Effector memory CD4-positive, alpha-beta T cell (primary cell): ENCODE results near the gene SH3RF3.

ENCODE experiments used
- DNase-seq, 3 donors: peaks; one replicate each; pipeline ENCODE4 v3.0.0-alpha.2; 2020
- H3K27ac ChIP-seq: 2 replicates; pipeline ENCODE4 v1.7.0; 2013; ENCODE audit warnings: mild to moderate bottlenecking, low read length, moderate library complexity; ENCODE audit not compliant: insufficient read depth, poor library complexity, severe bottlenecking
- H3K27me3 ChIP-seq: replicated peaks from 2 replicates; pipeline ENCODE4 v1.7.0; 2013; ENCODE audit warnings: mild to moderate bottlenecking, low read length; ENCODE audit not compliant: insufficient read depth, control insufficient read depth, poor library complexity, severe bottlenecking
- H3K36me3 ChIP-seq: 2 replicates; pipeline ENCODE4 v1.7.0; 2013; ENCODE audit warnings: mild to moderate bottlenecking, low read length, moderate library complexity; ENCODE audit not compliant: control insufficient read depth, insufficient read depth
- H3K4me1 ChIP-seq: 2 replicates; pipeline ENCODE4 v1.7.0; 2013; ENCODE audit warnings: low read length, mild to moderate bottlenecking; ENCODE audit not compliant: control insufficient read depth, insufficient read depth, poor library complexity, severe bottlenecking
- H3K4me3 ChIP-seq: 2 replicates; pipeline ENCODE4 v1.7.0; 2013; ENCODE audit warnings: low read length, low read depth, mild to moderate bottlenecking; ENCODE audit not compliant: insufficient read depth, poor library complexity, severe bottlenecking
- H3K9me3 ChIP-seq: 2 replicates; pipeline ENCODE4 v1.7.0; 2013; ENCODE audit warnings: mild to moderate bottlenecking, low read length, moderate library complexity; ENCODE audit not compliant: control insufficient read depth

SH3RF3 gene

DNA sequence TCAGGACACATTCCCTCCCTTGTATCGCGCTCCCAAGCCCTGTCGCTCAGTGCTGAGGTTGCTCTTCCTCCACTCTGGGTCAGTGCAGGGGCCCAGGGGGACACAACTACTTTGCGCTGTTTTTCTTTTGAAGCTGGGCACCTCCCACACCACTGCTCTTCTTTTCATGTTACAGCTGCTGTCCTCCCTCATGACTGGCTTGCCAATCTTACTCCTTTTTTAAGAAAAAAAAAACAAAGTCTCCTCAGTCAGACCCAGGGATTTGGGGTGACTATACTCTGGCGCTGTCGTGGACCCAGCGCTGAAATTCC is 264.6 kb downstream of the SH3RF3 start:
- H3K36me3 ChIP-seq: no peaks in the 10 kb centered on the region
- no peaks in the 10 kb centered on the region for H3K27me3 ChIP-seq

DNA sequence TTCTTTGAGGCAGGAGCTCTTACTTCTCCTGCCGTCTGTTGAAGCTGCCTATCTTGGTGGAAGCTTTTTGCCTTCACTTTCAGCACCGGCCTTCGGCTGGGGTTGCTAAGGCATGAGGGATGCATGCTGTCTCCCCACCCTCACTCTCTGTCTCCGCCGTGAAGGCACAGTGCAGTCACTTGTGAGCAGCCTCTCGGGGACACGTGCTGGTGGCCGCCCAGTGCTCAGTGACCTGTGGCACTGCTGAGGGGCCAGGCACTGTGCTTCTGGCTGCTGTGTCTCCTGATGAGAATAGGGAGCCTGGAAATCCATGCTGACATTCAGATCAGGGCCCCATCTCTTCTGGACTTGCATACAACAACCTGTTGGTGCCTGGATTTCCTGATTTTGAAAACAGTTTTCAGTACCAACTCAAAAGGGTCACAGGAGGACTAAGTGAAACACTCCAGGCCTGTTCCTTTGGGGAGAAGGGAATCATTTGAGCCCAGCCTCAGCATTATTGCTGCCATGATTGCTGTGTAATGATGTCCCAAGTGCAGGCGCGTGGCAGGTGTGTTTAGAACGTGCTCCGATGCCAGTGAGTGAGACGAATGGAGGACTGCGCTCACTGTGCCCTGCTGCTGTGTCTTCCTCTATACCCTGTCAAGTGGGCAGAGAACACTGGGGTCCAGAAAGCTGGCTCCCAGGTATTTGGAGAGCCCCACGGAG is 266.6 kb downstream of the SH3RF3 start:
- H3K27ac ChIP-seq: no peak overlapping the region
- H3K4me1 ChIP-seq: no peaks in the 10 kb centered on the region
- no peaks in the 10 kb centered on the region for H3K36me3 ChIP-seq
- H3K27me3 ChIP-seq: no peaks in the 10 kb centered on the region
- no peak for DNase-seq
- no peaks in the 10 kb centered on the region for H3K9me3 ChIP-seq
- H3K4me3 ChIP-seq: no peak overlapping the region

More for the DNA sequence above, 264.6 kb downstream of the SH3RF3 start:
- H3K4me1 ChIP-seq: no peaks in the 10 kb centered on the region
- no peak overlapping the region for H3K4me3 ChIP-seq
- DNase-seq: no peak
- no peaks in the 10 kb centered on the region for H3K9me3 ChIP-seq
- H3K27ac ChIP-seq: no peak overlapping the region

DNA sequence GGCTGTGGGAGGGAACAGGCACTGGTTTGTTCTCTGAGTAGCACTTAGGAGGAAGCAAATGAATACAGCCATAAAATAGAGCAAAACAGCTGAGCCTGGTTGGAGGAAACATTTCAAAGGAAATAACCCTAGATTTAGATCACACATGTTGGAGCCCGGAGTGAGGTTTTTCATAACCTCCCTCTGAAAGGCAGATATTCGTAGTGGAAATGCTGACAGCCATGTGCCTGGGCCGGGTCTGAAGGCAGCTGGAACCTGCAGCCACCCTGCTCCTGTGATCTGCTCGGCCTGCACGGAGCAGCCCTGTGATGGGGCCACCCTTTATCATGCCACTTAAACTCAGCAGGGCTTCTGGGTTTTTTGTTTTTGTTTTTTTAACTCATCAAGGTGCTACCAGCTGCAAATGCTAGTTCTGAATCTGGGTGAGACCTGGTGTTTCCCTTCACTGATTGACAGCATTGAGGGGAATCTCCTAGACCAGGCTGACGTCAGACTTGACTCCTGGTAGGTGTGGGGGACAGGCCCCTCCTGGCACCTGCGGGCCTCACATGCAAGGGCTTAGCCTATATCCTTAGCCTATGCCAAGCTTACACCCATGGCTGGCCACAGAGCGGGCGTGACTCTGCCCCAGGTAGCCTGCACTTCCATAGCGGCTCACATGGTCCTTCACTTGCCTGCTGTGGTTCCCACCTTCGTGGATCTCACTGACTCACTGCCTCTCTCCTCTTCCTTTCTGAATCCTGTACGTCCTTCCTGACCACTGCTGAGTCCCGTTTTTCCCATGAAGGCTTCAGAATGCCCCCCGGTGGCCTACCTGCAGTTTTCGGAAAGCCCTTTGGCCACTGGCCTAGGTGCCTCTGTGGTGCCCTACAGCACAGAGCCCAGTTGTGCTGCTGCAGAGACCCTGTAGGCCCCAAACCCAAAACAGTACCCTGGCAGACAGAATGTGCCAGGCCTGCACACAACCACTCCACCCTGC is 267.5 kb downstream of the SH3RF3 start:
- Histone ChIP-seq H3K4me1 (no peaks in the 10 kb centered on the region), H3K27me3 (no peaks in the 10 kb centered on the region), H3K9me3 (no peaks in the 10 kb centered on the region), H3K4me3 (no peak overlapping the region), H3K36me3 (no peaks in the 10 kb centered on the region), H3K27ac (no peak overlapping the region)
- DNase-seq: no peak

DNA sequence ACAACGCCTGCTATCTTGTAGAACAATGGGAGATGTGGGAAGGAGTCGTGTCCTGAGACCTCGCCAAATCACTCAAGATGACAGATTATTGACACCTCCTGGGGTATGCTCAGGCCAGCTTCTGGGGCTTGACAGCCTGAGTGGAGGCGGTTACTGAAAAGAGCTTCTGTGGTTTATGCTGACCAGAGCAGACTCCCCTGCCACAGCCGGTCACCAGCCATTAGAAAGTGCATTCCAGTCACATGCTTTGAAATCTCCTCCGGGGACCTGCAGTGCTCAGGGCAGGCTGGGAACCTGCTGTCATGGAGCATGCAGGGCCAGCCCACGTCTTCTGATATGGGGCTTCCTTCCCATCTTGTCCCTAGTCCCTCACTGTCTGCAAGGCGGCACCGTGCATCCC is 268.9 kb downstream of the SH3RF3 start:
- Histone ChIP-seq H3K9me3 (no peaks in the 10 kb centered on the region), H3K27ac (no peak overlapping the region), H3K4me1 (no peaks in the 10 kb centered on the region), H3K27me3 (no peaks in the 10 kb centered on the region), H3K36me3 (no peaks in the 10 kb centered on the region), H3K4me3 (no peak overlapping the region)
- DNase-seq: no peak

DNA sequence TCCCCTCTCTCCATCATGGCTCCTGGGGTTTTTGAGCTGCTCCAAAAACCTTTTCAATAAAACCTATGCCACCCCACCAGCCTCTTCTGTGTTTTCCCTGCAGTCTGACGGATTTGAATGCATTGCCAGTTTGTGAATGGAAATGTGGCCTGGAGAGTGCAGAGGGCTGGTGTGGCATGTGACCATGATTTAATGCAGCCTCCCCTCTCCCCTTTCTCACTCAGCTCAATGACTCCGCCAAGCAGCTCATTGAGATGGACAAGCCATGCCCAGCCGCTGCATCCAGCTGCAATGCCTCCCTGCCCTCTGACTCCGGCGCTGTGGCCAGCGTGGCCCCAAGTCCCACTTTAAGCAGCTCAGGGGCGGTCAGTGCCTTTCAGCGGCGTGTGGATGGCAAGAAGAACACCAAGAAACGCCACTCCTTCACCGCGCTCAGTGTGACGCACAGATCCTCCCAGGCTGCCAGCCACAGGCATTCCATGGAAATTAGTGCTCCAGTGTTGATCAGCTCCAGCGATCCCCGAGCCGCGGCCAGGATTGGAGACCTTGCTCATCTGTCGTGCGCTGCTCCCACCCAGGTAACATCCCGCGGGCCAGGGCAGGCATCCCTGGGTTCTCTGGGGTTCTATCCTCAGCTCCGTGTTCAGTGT is 269.5 kb downstream of the SH3RF3 start:
- Histone ChIP-seq H3K9me3 (no peaks in the 10 kb centered on the region), H3K4me1 (no peaks in the 10 kb centered on the region), H3K27me3 (no peaks in the 10 kb centered on the region), H3K4me3 (no peak overlapping the region), H3K36me3 (no peaks in the 10 kb centered on the region), H3K27ac (no peak overlapping the region)
- DNase-seq: no peak

DNA sequence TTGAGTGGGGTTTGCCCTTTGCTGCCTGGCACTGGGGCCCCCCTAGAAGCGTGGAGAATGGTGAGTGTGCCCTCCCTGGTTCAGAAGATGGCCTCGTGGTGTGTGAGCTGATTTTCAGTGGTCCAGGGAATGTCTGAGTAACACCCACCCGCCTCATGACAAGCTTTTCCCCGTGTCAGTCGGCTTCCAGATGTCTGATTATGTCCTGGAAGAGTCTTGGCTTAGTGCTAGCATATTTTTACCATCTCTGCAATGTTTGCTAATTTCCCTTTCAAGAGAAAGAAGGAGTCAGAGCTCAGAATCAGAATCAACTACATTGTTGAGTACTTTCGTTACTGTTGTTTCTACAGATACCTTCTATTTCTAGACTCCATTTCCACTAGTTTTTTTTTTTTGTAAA is 270.1 kb downstream of the SH3RF3 start:
- Histone ChIP-seq H3K36me3 (no peaks in the 10 kb centered on the region), H3K9me3 (no peaks in the 10 kb centered on the region), H3K27ac (no peak overlapping the region), H3K27me3 (no peaks in the 10 kb centered on the region), H3K4me1 (no peaks in the 10 kb centered on the region), H3K4me3 (no peak overlapping the region)
- no peak for DNase-seq

DNA sequence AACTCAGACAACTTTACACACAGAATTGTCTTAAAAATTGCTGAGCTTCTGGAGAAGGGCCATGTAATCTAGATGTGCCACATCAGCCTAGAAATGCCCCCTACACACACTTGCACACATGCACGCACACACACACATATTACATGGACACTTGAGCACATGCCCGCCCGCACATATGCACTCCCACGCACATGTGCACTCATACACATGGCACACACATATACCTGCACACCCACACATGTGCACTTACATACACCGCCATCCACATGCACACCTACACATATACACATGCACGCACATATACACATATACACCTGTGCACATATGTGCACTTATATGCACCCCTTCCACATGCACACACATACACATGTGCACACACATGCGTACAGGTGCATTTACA is 271.1 kb downstream of the SH3RF3 start:
- DNase-seq: no peak
- H3K4me3 ChIP-seq: no peak overlapping the region
- no peaks in the 10 kb centered on the region for H3K9me3 ChIP-seq
- no peak overlapping the region for H3K27ac ChIP-seq
- no peaks in the 10 kb centered on the region for H3K4me1 ChIP-seq
- no peaks in the 10 kb centered on the region for H3K36me3 ChIP-seq
- H3K27me3 ChIP-seq: no peaks in the 10 kb centered on the region

DNA sequence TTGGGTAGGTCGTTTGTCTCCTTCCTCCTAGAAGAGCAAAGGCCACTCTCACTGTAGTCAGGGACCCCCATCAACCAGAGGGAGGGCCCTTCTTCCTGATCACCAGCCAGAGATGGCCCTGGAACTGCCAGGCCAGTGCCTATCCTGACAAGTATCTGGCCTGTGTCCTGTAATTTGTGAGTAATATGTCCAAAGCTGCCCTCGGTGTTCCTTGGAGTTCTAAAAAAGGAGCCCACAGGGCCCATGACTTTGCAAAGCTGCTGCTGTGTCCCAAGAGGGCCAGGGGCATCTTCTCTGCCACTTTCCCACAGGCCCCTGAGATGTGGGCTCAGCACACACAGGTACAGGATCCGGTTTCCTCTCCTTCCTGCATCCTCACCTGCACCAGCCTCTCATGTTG is 272.4 kb downstream of the SH3RF3 start:
- H3K36me3 ChIP-seq: no peaks in the 10 kb centered on the region
- H3K9me3 ChIP-seq: no peaks in the 10 kb centered on the region
- no peak overlapping the region for H3K4me3 ChIP-seq
- no peaks in the 10 kb centered on the region for H3K4me1 ChIP-seq
- H3K27ac ChIP-seq: no peak overlapping the region
- DNase-seq: no peak
- H3K27me3 ChIP-seq: no peaks in the 10 kb centered on the region

DNA sequence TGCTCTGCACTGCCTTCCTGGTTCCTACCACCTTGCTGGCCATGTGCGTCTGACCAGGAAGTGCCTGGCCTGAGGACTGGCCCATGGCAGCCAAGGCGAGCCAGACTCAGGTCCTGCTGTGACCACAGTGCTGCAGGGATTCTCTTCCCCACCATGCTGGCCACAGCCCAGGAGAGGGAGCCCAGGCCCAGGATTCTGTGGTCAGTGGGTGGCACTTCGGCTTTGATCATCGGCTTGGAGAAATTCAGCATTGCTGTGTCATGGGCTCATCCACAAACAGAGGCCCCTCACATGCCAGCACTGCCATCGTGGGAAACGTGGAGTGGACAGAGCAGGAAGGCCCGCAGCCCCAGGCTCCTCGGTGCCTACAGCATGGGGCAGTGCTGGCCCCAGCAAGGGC is 273.2 kb downstream of the SH3RF3 start:
- no peaks in the 10 kb centered on the region for H3K36me3 ChIP-seq
- no peak for DNase-seq
- no peaks in the 10 kb centered on the region for H3K4me1 ChIP-seq
- no peaks in the 10 kb centered on the region for H3K9me3 ChIP-seq
- no peak overlapping the region for H3K4me3 ChIP-seq
- H3K27me3 ChIP-seq: no peaks in the 10 kb centered on the region
- H3K27ac ChIP-seq: no peak overlapping the region
